Uterus (tissue), 4 donors: ENCODE measurements around the gene CCDC91. TPM values are rescaled to one million over a fixed set of nuclear protein-coding genes. Genes with fewer than 3 reads are reported as not detected.
"Not testable (repeated sequence)": the region's sequence is repeated elsewhere in the genome, so short reads cannot be mapped to it uniquely, and the experiment has no call there.

Source experiments
- DNase-seq, 2 donors: peaks; one replicate each; pipeline ENCODE4 v3.0.0-alpha.2; 2019 to 2020
- H3K27ac ChIP-seq, 2 donors: fragments of 200-600 bp; sonication (generic); 1 replicate in 1 of 2; 2 replicates in 1 of 2; pipeline ENCODE4 v1.5.1; 2016 to 2018
- H3K27me3 ChIP-seq, 2 donors: fragments of 200-600 bp; sonication (generic); one replicate each; pipeline ENCODE4 v1.5.1; 2018 to 2019; ENCODE audit warnings: control low read depth in 1 of 2
- H3K36me3 ChIP-seq, 2 donors: fragments of 200-600 bp; sonication (generic); one replicate each; pipeline ENCODE4 v1.5.1; 2019; ENCODE audit warnings: control low read depth in 1 of 2
- H3K4me1 ChIP-seq, 2 donors: fragments of 200-600 bp; sonication (generic); one replicate each; pipeline ENCODE4 v1.5.1; 2018 to 2019; ENCODE audit warnings: control low read depth in 1 of 2
- H3K4me3 ChIP-seq, 2 donors: fragments of 200-600 bp; sonication (generic); 1 replicate in 1 of 2; 2 replicates in 1 of 2; pipeline ENCODE4 v1.5.1; 2018 to 2019; ENCODE audit warnings: mild to moderate bottlenecking in 1 of 2
- H3K9me3 ChIP-seq, 2 donors: fragments of 200-600 bp; sonication (generic); one replicate each; pipeline ENCODE4 v1.5.1; 2019; ENCODE audit warnings: control low read depth in 1 of 2
- POLR2A ChIP-seq, 2 donors: fragments of 450-650 bp; IDR thresholded peaks; one replicate each; pipeline ENCODE4 v1.6.1; 2016; ENCODE audit warnings: antibody characterized with exemption in 2 of 2, mild to moderate bottlenecking in 1 of 2, moderate library complexity in 1 of 2
- intact Hi-C: fragments of 100-400 bp; cut with DNase I; formaldehyde crosslinking; loops from one replicate; pipeline ENCODE4 v1.15.1; 2023; ENCODE audit warnings: low total_unique reads
- total RNA-seq, 4 donors: library from RNA; depleted of rRNA in 3 of 4; stranded (reverse); fragments of >200 nt in 3 of 4; gene quantifications; one replicate each; pipeline versions ENCODE4 v1.1.0 to v1.2.4, GENCODE V29; 2014 to 2023
- TF ChIP-seq, protein P1 (sequence below), 4 experiments: fragments of 200-600 bp in 2 of 4; fragments of 450-650 bp in 2 of 4; sonication (generic) in 2 of 4; IDR thresholded peaks; one replicate each; pipeline ENCODE4 v1.5.1; 2016 to 2019; ENCODE audit warnings: antibody characterized with exemption in 4 of 4, mild to moderate bottlenecking in 2 of 4, moderate library complexity in 1 of 4
- donor health status: DM: yes; HTN: yes; CAD: no.

The CCDC91 gene
- total RNA-seq, 4 donors from 2014 or later: 24.7 to 49.7 (median 41.0) TPM

DNA sequence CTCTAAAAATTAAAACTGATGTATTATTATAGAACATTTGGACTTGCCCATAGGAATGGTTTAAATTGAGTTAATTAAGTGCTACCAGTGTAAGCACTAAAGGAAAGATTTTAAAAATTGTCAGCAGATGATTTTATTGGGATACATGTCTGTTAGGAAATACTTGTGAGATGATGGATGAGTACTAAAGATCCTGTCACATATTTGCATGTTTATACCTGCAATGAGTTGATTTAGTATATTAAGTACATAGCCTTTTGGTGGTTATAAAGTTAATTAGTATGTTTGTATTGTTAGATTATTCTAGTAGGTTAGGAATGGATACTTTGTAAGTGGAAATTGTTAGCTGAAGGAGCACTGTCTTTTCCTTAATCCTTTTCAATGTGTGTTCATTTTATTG lies 67.2 kb downstream of the CCDC91 start:
- TF ChIP-seq, protein P1, sequence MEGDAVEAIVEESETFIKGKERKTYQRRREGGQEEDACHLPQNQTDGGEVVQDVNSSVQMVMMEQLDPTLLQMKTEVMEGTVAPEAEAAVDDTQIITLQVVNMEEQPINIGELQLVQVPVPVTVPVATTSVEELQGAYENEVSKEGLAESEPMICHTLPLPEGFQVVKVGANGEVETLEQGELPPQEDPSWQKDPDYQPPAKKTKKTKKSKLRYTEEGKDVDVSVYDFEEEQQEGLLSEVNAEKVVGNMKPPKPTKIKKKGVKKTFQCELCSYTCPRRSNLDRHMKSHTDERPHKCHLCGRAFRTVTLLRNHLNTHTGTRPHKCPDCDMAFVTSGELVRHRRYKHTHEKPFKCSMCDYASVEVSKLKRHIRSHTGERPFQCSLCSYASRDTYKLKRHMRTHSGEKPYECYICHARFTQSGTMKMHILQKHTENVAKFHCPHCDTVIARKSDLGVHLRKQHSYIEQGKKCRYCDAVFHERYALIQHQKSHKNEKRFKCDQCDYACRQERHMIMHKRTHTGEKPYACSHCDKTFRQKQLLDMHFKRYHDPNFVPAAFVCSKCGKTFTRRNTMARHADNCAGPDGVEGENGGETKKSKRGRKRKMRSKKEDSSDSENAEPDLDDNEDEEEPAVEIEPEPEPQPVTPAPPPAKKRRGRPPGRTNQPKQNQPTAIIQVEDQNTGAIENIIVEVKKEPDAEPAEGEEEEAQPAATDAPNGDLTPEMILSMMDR (IDR thresholded peaks at IDR 0.05): no peak
- TF ChIP-seq POLR2A (IDR thresholded peaks at IDR 0.05): no peak
- Histone ChIP-seq H3K9me3 (no peaks in the 10 kb centered on the region), H3K4me1 (no peaks in the 10 kb centered on the region), H3K36me3 (no peaks in the 10 kb centered on the region), H3K4me3 (no peak overlapping the region), H3K27me3 (no peaks in the 10 kb centered on the region), H3K27ac (no peak overlapping the region)
- no peak for DNase-seq
- intact Hi-C loops: no loop called here

DNA sequence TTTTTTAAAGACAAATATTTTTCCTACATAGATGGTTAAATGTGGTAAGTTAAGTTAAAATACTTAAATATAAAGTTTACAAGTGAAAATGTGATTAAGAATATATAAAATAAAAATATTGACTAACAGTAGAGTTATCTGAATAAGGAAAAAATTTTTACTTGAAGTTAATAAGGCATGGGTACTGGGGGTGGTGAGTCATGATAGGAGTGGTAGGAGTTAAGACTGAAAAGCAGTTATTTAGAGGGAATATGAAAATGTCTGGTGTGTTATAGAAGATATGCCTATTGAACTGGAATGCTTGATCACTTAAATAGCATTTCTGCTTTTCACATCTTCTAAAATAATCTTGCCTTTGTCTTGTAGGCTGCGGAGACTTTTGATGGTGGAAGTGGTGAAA lies 68.7 kb downstream of the CCDC91 start:
- no peaks in the 10 kb centered on the region for H3K9me3 ChIP-seq
- TF ChIP-seq POLR2A (IDR thresholded peaks at IDR 0.05): no peak
- TF ChIP-seq, protein P1 (IDR thresholded peaks at IDR 0.05): no peak
- no peaks in the 10 kb centered on the region for H3K36me3 ChIP-seq
- intact Hi-C loops: no loop called here
- DNase-seq: no peak
- no peaks in the 10 kb centered on the region for H3K4me1 ChIP-seq
- H3K27me3 ChIP-seq: no peaks in the 10 kb centered on the region
- H3K4me3 ChIP-seq: no peak overlapping the region
- no peak overlapping the region for H3K27ac ChIP-seq

DNA sequence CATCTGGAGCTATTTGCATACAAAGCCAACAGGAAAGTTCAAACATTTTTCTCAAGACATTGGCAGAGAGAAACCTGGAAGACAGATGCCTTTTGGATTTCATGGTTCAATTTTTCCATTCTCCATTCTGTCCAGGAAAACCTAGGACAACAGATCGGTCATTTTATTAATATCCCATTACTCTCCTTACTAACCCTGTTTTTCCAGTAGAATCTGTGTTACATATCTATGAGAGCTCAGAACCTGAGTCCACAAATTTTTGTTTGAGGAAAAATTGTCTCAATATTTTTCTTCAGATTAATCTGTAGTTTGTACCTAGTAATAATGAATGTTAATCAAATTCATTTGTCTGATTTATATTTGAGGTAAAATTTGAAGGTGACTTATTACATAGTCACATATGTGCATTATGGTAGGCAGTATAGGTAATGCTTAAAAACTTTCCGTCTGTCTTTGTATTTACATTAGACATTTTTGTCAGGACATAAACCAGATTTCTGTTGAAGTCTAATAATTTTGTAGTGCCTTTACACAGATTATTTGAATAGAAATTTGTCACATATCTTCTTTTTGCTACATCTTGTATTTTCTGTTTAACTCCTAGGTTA lies 75.3 kb downstream of the CCDC91 start:
- intact Hi-C loops: no loop called here
- no peak for DNase-seq

DNA sequence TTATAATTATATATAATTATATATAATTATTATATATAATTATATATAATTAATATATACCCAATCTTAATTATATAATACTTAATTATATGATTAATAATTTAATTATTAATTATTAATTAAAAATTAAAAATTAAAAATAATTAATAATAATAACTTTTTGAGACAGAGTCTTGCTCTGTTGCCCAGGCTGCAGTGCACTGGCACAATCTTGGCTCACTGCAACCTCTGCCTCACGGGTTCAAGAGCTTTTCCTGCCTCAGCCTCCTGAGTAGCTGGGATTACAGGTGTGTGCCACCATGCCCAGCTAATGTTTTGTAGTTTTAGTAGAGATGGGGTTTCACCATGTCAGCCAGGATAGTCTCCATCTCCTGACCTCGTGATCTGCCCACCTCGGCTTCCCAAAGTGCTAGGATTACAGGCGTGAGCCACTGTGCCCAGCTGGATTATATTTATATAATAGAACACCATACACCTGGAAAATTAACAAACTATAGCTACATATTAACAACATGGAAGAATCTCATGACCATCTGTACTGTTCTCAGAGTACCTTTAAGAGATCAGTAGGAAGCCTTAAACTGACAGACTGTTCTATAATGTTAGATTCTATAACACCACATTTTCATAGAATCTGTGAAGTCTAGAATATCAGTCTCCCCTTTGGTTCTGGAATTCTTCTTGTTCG lies 77.8 kb downstream of the CCDC91 start:
- H3K27me3 ChIP-seq, DNase-seq, H3K27ac ChIP-seq, H3K36me3 ChIP-seq, intact Hi-C loops, H3K4me1 ChIP-seq, H3K4me3 ChIP-seq: not testable (repeated sequence)
- H3K9me3 ChIP-seq: peaks cover 0 to 20% of the 10 kb centered on the region in 2 donors

More for the DNA sequence above, 75.3 kb downstream of the CCDC91 start:
- Histone ChIP-seq H3K4me1 (no peaks in the 10 kb centered on the region), H3K4me3 (no peak overlapping the region), H3K27me3 (no peaks in the 10 kb centered on the region), H3K9me3 (no peaks in the 10 kb centered on the region), H3K36me3 (no peaks in the 10 kb centered on the region), H3K27ac (no peak overlapping the region)
- no peak for TF ChIP-seq POLR2A (IDR thresholded peaks at IDR 0.05)
- TF ChIP-seq, protein P1 (IDR thresholded peaks at IDR 0.05): no peak

DNA sequence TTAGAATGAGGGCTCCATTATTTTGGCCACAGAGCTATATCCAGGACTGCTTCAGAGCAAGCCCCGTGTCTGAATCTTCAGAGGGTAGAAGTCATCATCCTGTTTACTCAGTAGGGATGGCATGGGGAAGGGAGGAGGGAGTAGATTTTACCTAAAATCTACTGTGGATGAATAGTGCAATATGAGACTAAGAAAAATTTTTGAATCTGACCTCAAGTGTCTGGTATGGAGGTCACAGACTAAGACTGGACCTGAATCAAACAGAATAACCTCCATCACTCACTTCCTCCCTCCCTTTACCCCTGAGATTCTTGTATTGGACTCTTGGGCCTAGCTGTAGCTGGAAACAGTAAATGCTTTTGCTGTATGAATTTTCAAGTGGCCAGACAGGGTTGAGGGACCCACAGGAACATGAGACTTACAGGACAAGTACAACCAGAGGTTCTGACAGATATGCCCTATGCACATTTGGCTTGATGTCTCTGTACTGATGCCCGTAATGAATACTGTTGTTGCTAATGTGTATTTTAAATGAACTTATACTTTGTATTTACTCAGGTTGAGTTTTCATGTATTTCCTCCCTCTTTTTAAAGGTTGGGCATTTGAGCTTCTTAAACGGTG lies 78.5 kb downstream of the CCDC91 start:
- Histone ChIP-seq H3K4me3 (no peak overlapping the region), H3K9me3 (peaks cover 0 to 20% of the 10 kb centered on the region in 2 donors), H3K36me3 (no peaks in the 10 kb centered on the region), H3K4me1 (no peaks in the 10 kb centered on the region), H3K27me3 (no peaks in the 10 kb centered on the region), H3K27ac (no peak overlapping the region)
- no peak for TF ChIP-seq POLR2A (IDR thresholded peaks at IDR 0.05)
- TF ChIP-seq, protein P1 (IDR thresholded peaks at IDR 0.05): no peak
- intact Hi-C loops: no loop called here
- no peak for DNase-seq
